Keratinocyte (primary cell): ENCODE results near the gene FLYWCH1.

ENCODE experiments used
- EZH2 ChIP-seq: IDR thresholded peaks from one replicate; pipeline ENCODE4 v1.6.1; 2012; ENCODE audit warnings: inconsistent platforms, mild to moderate bottlenecking, low read length, moderate library complexity
- TF ChIP-seq, protein P1 (sequence below), 3 experiments: IDR thresholded peaks in 1 of 3; conservative IDR thresholded peaks in 1 of 3; optimal IDR thresholded peaks in 1 of 3; 2 replicates in 2 of 3; 3 replicates in 1 of 3; pipeline versions ENCODE3 to v1.5.1; 2011; ENCODE audit warnings: low read length in 3 of 3, mild to moderate bottlenecking in 3 of 3, moderate library complexity in 2 of 3, control low read depth in 1 of 3, inconsistent platforms in 1 of 3; ENCODE audit not compliant: insufficient read depth in 2 of 3; ENCODE audit errors: extremely low read depth in 1 of 3

DNA sequence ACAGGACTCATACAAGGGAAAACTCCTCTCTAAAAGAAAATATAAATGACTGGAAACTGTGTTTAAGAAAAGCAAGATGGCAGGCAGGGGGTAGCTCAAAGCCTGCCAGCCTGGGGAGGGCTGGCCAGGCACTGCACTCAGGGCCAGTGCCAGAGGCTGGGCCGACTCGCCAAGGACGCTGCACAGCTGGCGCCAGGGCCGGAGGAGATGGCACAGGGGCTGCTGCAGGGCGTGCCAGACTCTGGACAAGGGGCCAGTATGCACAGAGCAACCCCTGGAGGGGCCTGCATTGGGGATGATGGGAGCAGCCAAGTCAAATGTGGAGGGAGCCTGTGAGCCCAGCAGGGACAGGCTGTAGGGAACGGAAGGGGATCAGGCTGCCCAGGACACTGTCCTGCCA, 64.5 kb downstream of the FLYWCH1 start:
- TF ChIP-seq, protein P1, sequence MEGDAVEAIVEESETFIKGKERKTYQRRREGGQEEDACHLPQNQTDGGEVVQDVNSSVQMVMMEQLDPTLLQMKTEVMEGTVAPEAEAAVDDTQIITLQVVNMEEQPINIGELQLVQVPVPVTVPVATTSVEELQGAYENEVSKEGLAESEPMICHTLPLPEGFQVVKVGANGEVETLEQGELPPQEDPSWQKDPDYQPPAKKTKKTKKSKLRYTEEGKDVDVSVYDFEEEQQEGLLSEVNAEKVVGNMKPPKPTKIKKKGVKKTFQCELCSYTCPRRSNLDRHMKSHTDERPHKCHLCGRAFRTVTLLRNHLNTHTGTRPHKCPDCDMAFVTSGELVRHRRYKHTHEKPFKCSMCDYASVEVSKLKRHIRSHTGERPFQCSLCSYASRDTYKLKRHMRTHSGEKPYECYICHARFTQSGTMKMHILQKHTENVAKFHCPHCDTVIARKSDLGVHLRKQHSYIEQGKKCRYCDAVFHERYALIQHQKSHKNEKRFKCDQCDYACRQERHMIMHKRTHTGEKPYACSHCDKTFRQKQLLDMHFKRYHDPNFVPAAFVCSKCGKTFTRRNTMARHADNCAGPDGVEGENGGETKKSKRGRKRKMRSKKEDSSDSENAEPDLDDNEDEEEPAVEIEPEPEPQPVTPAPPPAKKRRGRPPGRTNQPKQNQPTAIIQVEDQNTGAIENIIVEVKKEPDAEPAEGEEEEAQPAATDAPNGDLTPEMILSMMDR (optimal IDR thresholded peaks at IDR 0.05 in 1 of 3, IDR thresholded peaks at IDR 0.05 in 1 of 3, conservative IDR thresholded peaks at IDR 0.05 in 1 of 3; ENCODE audit: extremely low read depth in 1 of 3, insufficient read depth in 2 of 3, low read length in 3 of 3): no peak
- TF ChIP-seq EZH2: no peak
